B cell (primary cell): ENCODE measurements around the gene SDK1. TPM values are rescaled to one million over a fixed set of nuclear protein-coding genes. Genes with fewer than 3 reads are reported as not detected.

Source experiments
- ATAC-seq: fragments of 200-7000 bp; cut with Tn5 transposase; one replicate; pipeline ENCODE4 v1.10.0; 2021; ENCODE audit warnings: low read depth, mild to moderate bottlenecking, moderate number of reproducible peaks, moderate library complexity
- CTCF ChIA-PET: fragments of 350-600 bp; sonication (Branson Sonifier 250); formaldehyde crosslinking; loops from one replicate; lab custom pipeline; 2021; ENCODE audit warnings: antibody characterized with exemption, inconsistent platforms; lab: Charles Lee
- POLR2A ChIA-PET: fragments of 350-600 bp; sonication (Branson Sonifier 250); formaldehyde crosslinking; loops from one replicate; lab custom pipeline; 2021; ENCODE audit warnings: antibody characterized with exemption; lab: Charles Lee
- DNase-seq: peaks from one replicate; pipeline ENCODE4 v3.0.0; 2013
- H2AFZ ChIP-seq: 2 replicates; pipeline ENCODE4 v1.6.1; 2012; ENCODE audit warnings: mild to moderate bottlenecking, low read depth, low read length; ENCODE audit not compliant: insufficient read depth, poor library complexity, severe bottlenecking
- H3K27ac ChIP-seq, 2 donors: 1 replicate in 1 of 2; 2 replicates in 1 of 2; pipeline ENCODE4 v1.5.1; 2012 to 2013; ENCODE audit warnings: low read length in 2 of 2, mild to moderate bottlenecking in 2 of 2, moderate library complexity in 1 of 2
- H3K27me3 ChIP-seq, 4 experiments: fragments of 200-600 bp in 1 of 4; sonication (generic) in 1 of 4; replicated peaks in 1 of 4; 1 replicate in 2 of 4; 2 replicates in 2 of 4; pipeline versions ENCODE4 v1.6.1 to v1.7.0; 2013 to 2016; ENCODE audit warnings: low read length in 3 of 4, mild to moderate bottlenecking in 2 of 4, mixed read lengths in 1 of 4, moderate library complexity in 1 of 4; ENCODE audit not compliant: insufficient read depth in 4 of 4, control insufficient read depth in 3 of 4; ENCODE audit errors: control extremely low read depth in 1 of 4
- H3K36me3 ChIP-seq, 2 experiments: replicated peaks in 1 of 2; 1 replicate in 1 of 2; 2 replicates in 1 of 2; pipeline versions ENCODE4 v1.6.1 to v1.7.1; 2013; ENCODE audit warnings: low read length in 1 of 2; ENCODE audit not compliant: insufficient read depth in 2 of 2, control insufficient read depth in 1 of 2; ENCODE audit errors: control extremely low read depth in 1 of 2, extremely low read depth in 1 of 2
- H3K4me1 ChIP-seq, 2 donors: fragments of 200-600 bp in 1 of 2; sonication (generic) in 1 of 2; 1 replicate in 1 of 2; 2 replicates in 1 of 2; pipeline versions ENCODE4 v1.5.1 to v1.6.1; 2013 to 2017; ENCODE audit warnings: low read length in 2 of 2; ENCODE audit not compliant: control insufficient read depth in 2 of 2, insufficient read depth in 2 of 2
- H3K4me2 ChIP-seq: replicated peaks from 2 replicates; pipeline ENCODE3; 2012; ENCODE audit warnings: mild to moderate bottlenecking, low read depth, low read length; ENCODE audit not compliant: poor library complexity, severe bottlenecking
- H3K4me3 ChIP-seq, 5 experiments: fragments of 200-600 bp in 1 of 5; sonication (generic) in 1 of 5; 1 replicate in 3 of 5; 2 replicates in 2 of 5; pipeline versions ENCODE4 v1.5.1 to v1.7.0; 2011 to 2016; ENCODE audit warnings: low read length in 4 of 5, mild to moderate bottlenecking in 4 of 5, low read depth in 2 of 5, control low read depth in 1 of 5, moderate library complexity in 1 of 5; ENCODE audit not compliant: insufficient read depth in 1 of 5; ENCODE audit errors: control extremely low read depth in 1 of 5, extremely low read depth in 1 of 5
- H3K79me2 ChIP-seq: fragments of 200-600 bp; sonication (generic); one replicate; pipeline ENCODE4 v1.6.0; 2016; ENCODE audit warnings: low read length; ENCODE audit not compliant: control insufficient read depth, insufficient read depth
- H3K9ac ChIP-seq: fragments of 200-600 bp; sonication (generic); 2 replicates; pipeline ENCODE4 v1.6.1; 2017; ENCODE audit warnings: mild to moderate bottlenecking, low read length, moderate library complexity
- H3K9me3 ChIP-seq, 3 donors: one replicate each; pipeline versions ENCODE4 v1.6.1 to v1.7.1; 2013; ENCODE audit warnings: low read length in 2 of 3; ENCODE audit not compliant: control insufficient read depth in 2 of 3, insufficient read depth in 1 of 3; ENCODE audit errors: control extremely low read depth in 1 of 3
- H4K20me1 ChIP-seq: 2 replicates; pipeline ENCODE4 v1.6.0; 2012; ENCODE audit warnings: mild to moderate bottlenecking, low read length; ENCODE audit not compliant: insufficient read depth, control insufficient read depth, poor library complexity, severe bottlenecking
- H3K27ac Mint-ChIP-seq: one replicate; pipeline ENCODE4 v1.8.0; 2021; ENCODE audit warnings: mixed read lengths
- H3K27me3 Mint-ChIP-seq: one replicate; pipeline ENCODE4 v1.8.0; 2021; ENCODE audit warnings: mixed read lengths
- H3K4me1 Mint-ChIP-seq: one replicate; pipeline ENCODE4 v1.8.0; 2021; ENCODE audit warnings: mixed read lengths
- H3K4me3 Mint-ChIP-seq: one replicate; pipeline ENCODE4 v1.8.0; 2021; ENCODE audit warnings: mixed read lengths
- H3K9me3 Mint-ChIP-seq: one replicate; pipeline ENCODE4 v1.8.0; 2022; ENCODE audit warnings: mixed read lengths; ENCODE audit not compliant: insufficient read depth
- EZH2 ChIP-seq: IDR thresholded peaks from 2 replicates; pipeline ENCODE4 v1.6.1; 2012; ENCODE audit warnings: borderline replicate concordance, low read depth, mild to moderate bottlenecking, moderate library complexity, low read length; ENCODE audit not compliant: insufficient read depth, poor library complexity, severe bottlenecking
- WGBS: methylation state at CpG from one replicate; pipeline ENCODE4 v1.1.5; 2013; ENCODE audit warnings: missing lambda C conversion rate; ENCODE audit not compliant: insufficient coverage; 5-methylcytosine and 5-hydroxymethylcytosine counted together
- intact Hi-C: fragments of 100-400 bp; cut with micrococcal nuclease; formaldehyde crosslinking; loops from one replicate; pipeline ENCODE4 v1.10.0; 2022
- polyA plus RNA-seq: library from polyadenylated mRNA; depleted of rRNA; stranded (reverse); fragments of >200 nt; gene quantifications from 2 replicates; pipeline ENCODE4 v1.2.3, GENCODE V29; 2012
- total RNA-seq, 2 donors: library from RNA; stranded (reverse); fragments of 120-200 nt in 1 of 2; gene quantifications; 1 replicate in 1 of 2; 2 replicates in 1 of 2; pipeline versions ENCODE4 v1.2.3 to v1.2.4, GENCODE V29; 2013 to 2022
- TF ChIP-seq, protein P1 (sequence below): fragments of 200-600 bp; IDR thresholded peaks from one replicate; pipeline ENCODE4 v1.8.0; 2022; ENCODE audit warnings: antibody characterized with exemption, mild to moderate bottlenecking

Gene SDK1
- total and polyA plus RNA-seq, 2 donors (not counting 1 experiment from before 2014, with no cell fraction given): 0.73 to 2.0 TPM

DNA sequence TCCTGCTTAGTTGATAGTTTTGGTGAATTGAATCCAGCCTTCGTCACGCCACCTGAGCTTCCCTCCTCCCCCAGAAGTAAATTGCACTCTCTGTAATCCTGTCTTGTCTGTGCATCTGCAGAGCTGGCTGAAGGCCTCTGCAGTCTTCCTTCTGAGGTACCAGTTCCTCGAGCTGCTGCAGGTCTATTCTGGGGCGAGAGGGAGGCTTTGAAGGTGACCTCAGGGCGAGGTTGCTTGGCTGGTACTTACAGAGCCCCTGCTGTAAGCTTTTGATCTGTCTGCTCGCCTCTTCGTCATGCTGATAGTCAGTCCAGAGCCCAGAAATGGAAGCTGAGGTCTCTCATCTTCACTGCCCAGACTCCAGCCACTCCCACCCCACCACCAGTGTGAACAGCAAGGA lies 867.5 kb downstream of the SDK1 start:
- H3K9ac ChIP-seq: no peak overlapping the region

DNA sequence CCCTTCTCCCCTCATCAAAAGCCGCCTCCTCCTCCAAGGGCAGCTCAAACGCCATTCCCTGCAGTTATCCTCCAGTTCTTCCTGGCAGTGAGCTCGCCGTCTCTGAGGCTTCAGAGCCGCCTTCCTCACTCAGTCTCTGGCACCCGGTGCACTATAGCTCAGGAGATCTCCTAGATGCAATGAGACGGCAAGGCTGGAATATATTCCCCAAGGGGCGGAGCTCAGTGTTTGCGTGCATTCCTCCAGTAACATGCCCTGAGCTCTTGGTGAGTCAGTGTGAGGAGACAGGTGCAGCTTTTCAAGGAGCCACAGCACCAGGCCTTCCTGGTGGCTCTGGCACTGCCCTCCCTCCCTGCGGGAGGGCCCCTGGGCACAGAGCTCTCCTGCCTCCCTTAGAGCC lies 868.4 kb downstream of the SDK1 start:
- Histone ChIP-seq H3K4me2 (no peak overlapping the region), H3K27me3 (no peaks in the 10 kb centered on the region), H3K79me2 (no peaks in the 10 kb centered on the region), H4K20me1 (no peaks in the 10 kb centered on the region), H3K4me1 (no peaks in the 10 kb centered on the region), H3K36me3 (no peaks in the 10 kb centered on the region), H3K4me3 (no peak overlapping the region), H3K9me3 (peaks cover 0 to 3% (median 0%) of the 10 kb centered on the region in 3 donors), H3K9ac (no peak overlapping the region), H3K27ac (no peak overlapping the region), H2AFZ (no peak overlapping the region)
- Mint-ChIP-seq H3K27ac (no peak overlapping the region), H3K4me1 (no peaks in the 10 kb centered on the region), H3K4me3 (no peak overlapping the region), H3K27me3 (no peaks in the 10 kb centered on the region), H3K9me3 (no peaks in the 10 kb centered on the region)
- ATAC-seq (no peak), DNase-seq (no peak)
- ChIA-PET POLR2A (no interaction called here), CTCF (no interaction called here)
- WGBS: 94% methylated on average over 10 of the region's 10 CpGs
- intact Hi-C loops: no loop called here
- TF ChIP-seq EZH2: no peak
- TF ChIP-seq, protein P1, sequence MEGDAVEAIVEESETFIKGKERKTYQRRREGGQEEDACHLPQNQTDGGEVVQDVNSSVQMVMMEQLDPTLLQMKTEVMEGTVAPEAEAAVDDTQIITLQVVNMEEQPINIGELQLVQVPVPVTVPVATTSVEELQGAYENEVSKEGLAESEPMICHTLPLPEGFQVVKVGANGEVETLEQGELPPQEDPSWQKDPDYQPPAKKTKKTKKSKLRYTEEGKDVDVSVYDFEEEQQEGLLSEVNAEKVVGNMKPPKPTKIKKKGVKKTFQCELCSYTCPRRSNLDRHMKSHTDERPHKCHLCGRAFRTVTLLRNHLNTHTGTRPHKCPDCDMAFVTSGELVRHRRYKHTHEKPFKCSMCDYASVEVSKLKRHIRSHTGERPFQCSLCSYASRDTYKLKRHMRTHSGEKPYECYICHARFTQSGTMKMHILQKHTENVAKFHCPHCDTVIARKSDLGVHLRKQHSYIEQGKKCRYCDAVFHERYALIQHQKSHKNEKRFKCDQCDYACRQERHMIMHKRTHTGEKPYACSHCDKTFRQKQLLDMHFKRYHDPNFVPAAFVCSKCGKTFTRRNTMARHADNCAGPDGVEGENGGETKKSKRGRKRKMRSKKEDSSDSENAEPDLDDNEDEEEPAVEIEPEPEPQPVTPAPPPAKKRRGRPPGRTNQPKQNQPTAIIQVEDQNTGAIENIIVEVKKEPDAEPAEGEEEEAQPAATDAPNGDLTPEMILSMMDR: no peak

More for the DNA sequence above, 867.5 kb downstream of the SDK1 start:
- Histone ChIP-seq H4K20me1 (no peaks in the 10 kb centered on the region), H3K4me1 (no peaks in the 10 kb centered on the region), H3K4me2 (no peak overlapping the region), H3K9me3 (no peaks in the 10 kb centered on the region), H3K27me3 (no peaks in the 10 kb centered on the region), H3K4me3 (no peak overlapping the region), H3K79me2 (no peaks in the 10 kb centered on the region), H3K27ac (no peak overlapping the region), H2AFZ (no peak overlapping the region), H3K36me3 (no peaks in the 10 kb centered on the region)
- intact Hi-C loops: no loop called here
- 76% methylated on average over 5 of the region's 7 CpGs for WGBS
- no peak for DNase-seq
- ATAC-seq: no peak
- CTCF ChIA-PET: no interaction called here
- H3K9me3 Mint-ChIP-seq: no peaks in the 10 kb centered on the region
- no peaks in the 10 kb centered on the region for H3K27me3 Mint-ChIP-seq
- no peak for TF ChIP-seq EZH2
- TF ChIP-seq, protein P1: no peak
- H3K27ac Mint-ChIP-seq: no peak overlapping the region
- POLR2A ChIA-PET: no interaction called here
- no peaks in the 10 kb centered on the region for H3K4me1 Mint-ChIP-seq
- H3K4me3 Mint-ChIP-seq: no peak overlapping the region
